ENCODE results near the gene RIPK4. TPM values are rescaled to one million over a fixed set of nuclear protein-coding genes. Genes with fewer than 3 reads are reported as not detected.

Gene RIPK4
- total RNA-seq, 1 donor from 2014 or later: not detected

GRCh38 chr21:41754479-41754891 lies 12.4 kb downstream of the RIPK4 start:
- DNase-seq (ENCODE audit: low read depth, low spot score): no peak

DNA sequence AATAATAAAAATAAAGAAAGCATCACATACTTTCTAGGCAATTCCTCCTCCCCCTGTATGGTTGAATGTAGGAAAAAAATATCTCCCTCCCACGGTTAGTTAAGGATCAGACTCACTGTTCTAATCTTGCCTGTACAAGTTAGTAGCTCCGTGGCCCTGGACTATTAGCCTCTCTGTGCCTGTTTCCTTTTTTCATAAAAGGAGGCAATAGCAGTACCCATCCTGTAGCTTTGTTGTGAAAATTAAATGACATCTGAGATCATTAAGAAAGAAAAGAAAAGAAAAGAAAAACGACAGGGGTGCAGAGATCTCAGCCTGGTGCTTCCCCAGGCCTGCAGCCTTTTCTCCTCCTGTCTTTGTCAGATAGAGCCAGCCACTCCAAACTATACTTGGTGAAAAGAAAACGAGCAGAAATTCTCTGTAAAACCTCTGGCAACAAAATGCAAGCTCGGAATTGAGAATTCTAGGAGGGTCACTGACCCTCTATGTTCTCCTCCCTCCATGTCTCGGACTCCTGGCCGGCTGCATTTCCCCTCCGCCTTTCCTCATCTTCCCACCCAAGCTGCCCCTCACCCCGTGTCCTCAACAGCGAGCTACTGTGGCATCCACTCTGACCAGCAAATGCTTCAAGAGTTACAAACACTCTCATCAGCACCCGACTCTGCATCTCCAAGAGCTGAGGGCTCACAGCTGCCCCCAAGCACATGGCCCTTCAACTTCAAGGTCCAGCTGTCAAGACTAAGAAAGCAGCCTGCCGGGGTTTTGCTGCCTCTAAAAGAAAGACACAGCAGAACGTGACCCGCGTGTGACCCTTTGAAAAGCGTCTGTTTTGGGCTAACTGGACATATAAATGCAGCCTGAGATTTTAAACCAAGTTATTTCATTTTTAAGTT lies 13.6 kb downstream of the RIPK4 start:
- no peak for DNase-seq (ENCODE audit: low read depth, low spot score)

DNA sequence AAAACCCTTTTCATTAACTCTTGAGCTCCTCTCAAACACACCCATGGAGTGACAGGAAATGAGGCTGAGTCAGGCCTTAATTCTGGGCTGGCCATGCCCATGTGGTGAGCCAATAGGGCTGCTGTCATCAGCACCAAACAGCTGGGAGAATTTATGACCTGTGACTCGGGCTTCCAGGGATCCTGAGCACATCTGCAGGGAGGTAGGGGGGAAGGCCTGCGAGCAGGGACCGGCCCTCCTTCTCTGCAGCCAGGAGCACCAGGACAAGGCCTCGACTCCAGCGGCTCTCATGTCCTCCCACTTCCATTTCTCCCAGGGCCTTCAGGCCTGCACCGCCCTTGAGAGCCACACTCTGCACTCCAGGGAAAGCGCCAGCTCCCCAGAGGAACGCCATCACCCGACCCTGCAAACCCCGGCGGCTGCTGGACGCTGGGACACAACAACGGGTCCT lies 14.6 kb downstream of the RIPK4 start:
- no peak for DNase-seq (ENCODE audit: low read depth, low spot score)

DNA sequence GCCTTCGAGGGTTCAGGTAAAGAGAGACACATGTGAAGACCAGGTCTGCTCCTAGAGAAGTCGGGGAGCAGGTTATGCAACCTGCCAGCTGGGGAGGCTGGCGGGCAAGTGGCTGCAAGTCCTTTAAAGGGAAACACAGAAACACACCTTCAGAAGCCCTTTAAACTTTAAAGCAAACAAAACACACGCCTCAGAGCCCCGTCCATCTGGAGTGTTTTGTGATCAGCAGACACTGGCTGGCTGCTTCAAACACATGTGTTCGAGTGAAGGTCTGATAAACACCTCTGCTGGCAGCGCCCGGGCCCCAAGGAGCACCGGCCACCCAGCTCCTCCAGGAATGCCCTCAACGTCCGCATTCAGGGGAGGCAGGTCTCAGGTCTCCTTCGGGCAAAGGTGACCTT lies 15.2 kb downstream of the RIPK4 start:
- DNase-seq (ENCODE audit: low read depth, low spot score): no peak

DNA sequence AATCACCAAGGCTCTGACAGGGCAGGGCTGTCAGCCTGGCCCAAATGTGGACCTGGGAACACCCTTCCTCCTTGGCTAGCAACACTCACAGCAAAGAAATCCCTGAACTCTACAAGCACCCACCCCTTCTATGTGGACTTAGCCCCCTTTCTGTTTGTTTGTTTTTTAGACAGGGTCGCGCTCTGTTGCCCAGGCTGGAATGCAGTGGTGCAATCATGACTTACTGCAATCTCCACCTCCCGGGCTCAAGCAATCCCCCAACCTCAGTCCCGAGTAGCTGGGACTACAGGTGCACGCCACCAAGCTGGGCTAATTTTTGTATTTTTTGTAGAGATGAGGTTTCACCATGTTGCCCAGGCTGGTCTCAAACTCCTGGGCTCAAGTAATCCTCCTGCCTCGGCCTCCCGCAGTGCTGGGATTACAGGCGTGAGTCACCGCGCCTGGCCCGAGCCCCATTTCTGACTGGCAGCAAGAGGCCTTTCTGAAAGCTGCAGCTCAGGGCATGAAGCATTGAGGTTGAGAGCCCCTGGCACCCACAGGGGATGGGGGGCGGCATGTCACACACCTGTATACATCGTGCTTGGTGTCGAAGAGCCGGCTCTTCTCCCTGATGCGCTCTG lies 16.2 kb downstream of the RIPK4 start:
- no peak for DNase-seq (ENCODE audit: low read depth, low spot score)

- DNase-seq (ENCODE audit: low read depth, low spot score): no peak
Measured at GRCh38 chr21:41750051-41750450, 16.8 kb downstream of the RIPK4 start.

- no peak for DNase-seq (ENCODE audit: low read depth, low spot score)
Measured at GRCh38 chr21:41749286-41749685, 17.6 kb downstream of the RIPK4 start.

DNA sequence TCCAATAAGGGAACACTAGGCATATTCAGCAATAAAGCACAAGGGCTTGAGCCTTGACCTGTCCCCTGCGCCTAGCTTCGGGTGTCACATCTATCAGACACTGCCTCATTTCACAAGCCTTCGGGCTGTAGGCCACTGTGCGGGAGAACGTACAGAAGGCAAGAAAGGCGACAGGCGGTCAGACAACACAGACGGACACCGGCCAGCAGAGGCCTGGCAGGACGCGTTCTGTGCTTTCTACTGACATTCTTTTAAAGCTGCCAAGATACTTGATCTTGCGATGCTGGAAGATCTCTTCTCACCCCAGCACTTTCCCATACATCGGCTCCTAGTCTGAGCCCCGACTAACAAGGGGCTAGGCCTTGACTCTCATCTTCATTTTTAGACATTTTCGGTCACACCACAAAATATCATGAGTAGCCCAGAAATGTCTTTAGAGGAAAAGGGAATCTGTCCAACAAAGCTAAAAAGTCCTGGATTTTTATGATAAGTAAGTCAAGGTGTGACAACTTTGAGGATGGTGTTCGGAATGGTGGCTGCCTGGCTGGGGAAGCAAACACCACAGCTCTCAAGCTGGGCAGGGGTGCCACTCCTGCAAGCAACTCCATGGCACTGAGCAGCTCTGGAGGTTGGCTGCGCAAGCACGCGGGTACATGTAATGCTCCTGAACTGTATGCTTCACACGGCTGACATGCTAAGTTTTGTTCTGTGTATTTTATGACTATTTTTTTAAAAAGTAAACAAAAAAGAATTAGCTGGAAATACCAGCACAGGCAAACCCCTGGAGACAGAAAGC lies 18.7 kb downstream of the RIPK4 start:
- no peak for DNase-seq (ENCODE audit: low read depth, low spot score)

- DNase-seq (ENCODE audit: low read depth, low spot score): no peak
Measured at GRCh38 chr21:41746744-41747006, 20.2 kb downstream of the RIPK4 start.

DNA sequence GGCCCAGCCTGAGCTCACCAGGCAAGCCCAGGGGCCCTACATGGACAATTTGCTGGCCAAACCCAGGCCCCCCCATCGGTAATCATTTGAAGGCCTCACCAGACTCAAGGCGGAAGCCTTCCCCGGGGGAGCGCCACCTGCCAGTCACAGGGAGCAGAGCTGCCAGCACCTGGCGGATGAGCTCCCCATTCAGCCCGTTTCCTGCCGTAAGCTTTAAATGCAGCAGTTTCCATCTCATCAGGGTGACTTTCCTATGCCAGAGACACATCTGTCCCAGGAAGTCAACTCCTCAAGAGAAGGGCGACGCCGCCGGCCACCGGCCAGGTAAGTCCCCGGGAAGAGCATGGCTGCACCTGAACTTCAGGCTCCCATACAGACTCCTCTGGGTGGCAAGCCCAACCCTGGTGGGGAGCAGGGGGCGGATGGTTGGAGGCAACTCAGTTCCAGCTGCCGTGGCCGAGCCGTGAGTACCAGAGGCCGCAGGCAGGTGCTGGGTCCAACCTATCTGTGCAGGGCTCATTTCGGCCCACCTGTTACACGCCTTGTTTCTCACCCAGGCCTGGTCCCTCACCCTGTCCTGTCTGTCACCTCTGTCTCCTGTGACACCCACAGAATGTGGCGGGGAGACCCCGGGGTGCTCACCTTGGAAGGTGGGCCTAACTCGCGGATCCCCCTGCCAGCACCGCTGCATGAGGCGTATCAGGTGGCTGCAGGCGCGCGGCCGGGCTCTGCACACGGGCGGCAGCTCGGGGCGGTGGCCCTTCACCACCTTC lies 20.7 kb downstream of the RIPK4 start:
- no peak for DNase-seq (ENCODE audit: low read depth, low spot score)

- DNase-seq (ENCODE audit: low read depth, low spot score): no peak
Measured at GRCh38 chr21:41745026-41745820, 21.6 kb downstream of the RIPK4 start.

DNA sequence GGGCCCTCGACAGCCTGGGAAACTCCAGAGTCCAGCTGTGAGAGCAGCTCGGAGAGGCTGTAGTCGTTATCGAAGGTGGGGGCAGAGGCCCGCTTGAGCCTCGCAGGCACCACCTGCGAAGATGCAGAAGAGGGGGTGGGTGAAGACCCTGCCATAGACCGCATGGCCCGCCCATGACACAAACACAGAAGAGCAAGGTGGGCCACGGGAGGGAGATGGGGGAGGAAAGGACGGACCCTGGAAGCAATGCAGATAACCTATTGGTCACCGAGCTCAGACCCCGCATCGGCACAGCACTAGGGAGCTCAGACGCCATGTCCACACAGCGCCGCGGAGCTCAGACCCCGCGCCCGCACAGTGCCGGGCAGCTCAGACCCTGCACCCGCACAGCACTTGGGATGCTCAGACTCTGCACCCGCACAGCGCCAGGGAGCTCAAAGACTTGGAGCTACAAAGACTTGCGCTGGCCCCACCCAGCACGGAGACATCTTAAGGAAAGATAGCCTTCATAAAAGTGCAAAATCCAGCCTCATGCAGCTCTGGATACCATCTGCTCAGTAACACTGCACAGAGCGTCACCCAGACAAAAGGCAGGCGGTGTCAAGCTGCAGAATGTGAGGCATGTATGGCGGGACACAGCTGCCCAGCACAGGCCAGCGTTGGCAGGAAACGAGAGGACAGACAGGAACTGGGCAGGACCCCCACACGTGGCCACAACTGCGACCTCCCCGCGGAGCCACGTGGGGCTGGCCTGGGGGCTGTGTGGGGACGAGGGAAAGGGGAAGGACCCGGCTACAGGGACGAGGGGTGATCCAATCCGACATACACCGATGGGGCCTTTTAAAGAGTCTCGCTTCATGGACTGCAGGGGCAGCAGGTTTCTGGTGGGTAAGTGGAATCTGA lies 22.6 kb downstream of the RIPK4 start:
- no peak for DNase-seq (ENCODE audit: low read depth, low spot score)

DNA sequence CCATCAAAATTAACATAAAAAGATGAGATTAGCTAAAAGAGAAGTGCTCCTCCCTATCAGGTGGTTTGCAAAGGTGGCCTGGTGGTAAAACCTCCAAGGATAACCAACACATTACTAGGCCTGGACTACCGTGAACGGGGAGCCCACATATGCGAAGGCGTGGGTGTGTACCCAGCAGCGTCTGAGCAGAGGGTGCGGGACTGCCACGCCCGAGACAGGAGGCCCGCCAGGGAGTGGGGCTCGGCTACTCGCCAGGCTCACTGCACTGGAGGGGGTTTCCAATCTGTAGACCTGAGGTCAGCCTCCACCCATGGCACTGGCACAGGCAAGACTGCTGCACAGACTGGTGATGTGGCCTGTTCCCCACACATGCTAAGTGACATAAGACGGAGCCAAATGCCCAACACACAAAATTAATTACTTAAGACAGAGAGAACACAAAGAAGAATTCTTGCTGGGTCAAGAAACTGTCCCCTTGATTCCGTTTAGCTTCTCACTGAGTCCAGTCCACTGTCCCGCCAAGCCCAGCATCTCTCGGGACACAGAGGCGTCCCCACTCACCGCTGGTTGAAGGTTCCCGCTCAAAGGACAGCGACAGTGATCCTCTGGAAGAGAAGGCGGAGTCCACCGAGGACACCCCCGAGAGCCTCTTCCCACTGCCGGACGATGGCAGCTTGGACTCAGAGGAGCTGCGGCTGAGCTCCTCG lies 23.4 kb downstream of the RIPK4 start:
- no peak for DNase-seq (ENCODE audit: low read depth, low spot score)

- no peak for DNase-seq (ENCODE audit: low read depth, low spot score)
Measured at GRCh38 chr21:41742073-41742875, 24.6 kb downstream of the RIPK4 start.

DNA sequence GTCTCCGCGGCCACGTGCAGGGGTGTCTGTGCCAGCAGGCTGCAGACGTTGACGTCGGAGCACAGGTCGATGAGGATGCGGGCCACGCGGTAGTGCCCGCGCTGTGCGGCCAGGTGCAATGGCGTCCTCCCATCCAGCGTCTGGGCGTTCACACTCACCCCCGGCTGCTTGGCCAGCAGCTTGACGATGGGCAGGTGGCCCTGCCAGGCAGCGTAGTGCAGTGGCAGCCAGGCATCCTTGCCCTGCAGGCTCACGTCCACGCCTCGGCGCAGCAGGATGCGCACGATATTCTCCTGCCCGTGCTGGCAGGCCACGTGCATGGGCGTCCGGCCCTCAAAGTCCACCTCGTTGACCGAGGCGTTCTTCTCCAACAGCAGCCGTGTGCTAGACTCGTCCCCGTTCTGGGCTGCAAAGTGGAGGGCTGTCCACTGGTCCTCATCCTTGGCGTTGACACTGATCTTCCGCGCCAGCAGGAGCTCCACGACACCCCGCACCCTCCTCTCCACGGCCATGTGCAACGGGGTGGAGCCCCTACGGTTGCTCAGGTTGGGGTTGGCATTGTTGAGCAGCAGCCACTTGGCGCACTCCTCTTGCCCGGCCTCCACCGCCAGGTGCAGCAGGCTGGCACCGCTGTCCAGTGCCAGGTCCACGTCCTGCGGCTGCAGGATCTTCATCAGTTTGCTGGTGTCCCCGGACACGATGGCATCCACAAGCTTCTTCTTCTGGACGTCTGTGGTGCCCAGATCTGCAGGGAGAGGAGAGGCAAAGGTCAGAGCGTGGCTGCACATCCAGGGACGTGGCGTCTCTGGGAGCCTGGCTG lies 25.4 kb downstream of the RIPK4 start:
- DNase-seq (ENCODE audit: low read depth, low spot score): no peak

DNA sequence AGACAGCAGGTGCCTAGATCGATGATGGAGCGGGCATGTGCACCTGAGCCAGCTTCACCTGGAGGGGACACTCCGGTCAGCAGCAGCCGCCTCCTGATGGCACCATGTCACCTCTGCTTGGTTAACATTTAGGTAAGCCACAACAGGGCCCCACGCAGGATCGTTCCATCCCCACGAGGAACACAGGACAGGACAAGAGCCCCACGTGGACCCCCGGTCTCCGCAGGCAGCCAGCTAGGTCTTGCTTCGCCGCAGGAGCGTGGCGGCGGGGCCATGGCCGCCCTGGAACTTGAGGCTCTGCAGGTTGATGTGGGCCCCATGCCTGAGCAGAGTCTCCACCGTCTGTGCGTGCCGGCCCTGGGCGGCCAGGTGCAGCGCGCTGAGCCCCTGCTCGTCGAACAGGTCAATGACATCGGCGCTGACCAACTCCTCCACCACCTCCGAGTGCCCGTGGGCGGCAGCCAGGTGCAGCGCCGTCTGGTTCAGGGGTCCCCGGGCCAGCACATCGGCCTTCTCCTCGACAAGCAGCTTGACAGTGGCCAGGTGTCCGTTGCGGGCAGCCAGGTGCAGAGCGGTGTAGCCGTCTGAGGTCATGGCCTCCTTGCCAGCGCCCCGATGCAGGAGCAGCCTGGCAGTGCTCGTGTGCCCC lies 26.1 kb downstream of the RIPK4 start:
- DNase-seq (ENCODE audit: low read depth, low spot score): no peak

DNA sequence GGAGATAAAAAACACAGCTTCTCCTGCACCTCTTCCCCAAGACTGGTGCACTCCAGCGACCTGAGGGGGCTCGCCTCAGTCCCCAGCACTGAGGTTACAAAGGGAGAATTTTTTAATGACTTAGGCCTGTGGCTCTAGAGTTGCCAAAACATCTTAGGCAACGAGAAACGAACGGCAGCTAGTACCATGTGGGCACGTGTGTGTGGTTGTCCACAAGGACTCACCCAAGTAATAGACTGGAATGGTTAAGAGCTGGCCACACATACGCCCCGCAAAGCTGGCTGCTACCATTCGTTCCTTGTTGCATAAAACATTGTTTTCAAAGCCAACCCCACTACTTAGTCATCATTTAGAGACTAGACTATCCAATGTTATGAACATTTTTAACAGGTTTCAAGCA lies 26.9 kb downstream of the RIPK4 start:
- no peak for DNase-seq (ENCODE audit: low read depth, low spot score)

All from pulmonary artery endothelial cell (primary cell).